Transverse colon (tissue), 3 donors: ENCODE measurements around the gene PLCB1.

ENCODE experiments used
- CTCF ChIP-seq, 5 experiments: fragments of 200-600 bp in 3 of 5; fragments of 450-650 bp in 2 of 5; sonication (generic) in 3 of 5; IDR thresholded peaks; 1 replicate in 2 of 5; 2 replicates in 3 of 5; pipeline ENCODE4 v1.5.1; 2016 to 2017; ENCODE audit warnings: antibody characterized with exemption in 5 of 5, inconsistent platforms in 3 of 5, mild to moderate bottlenecking in 2 of 5, moderate library complexity in 1 of 5
- POLR2A ChIP-seq: fragments of 450-650 bp; IDR thresholded peaks from one replicate; pipeline ENCODE4 v1.6.1; 2016; ENCODE audit warnings: antibody characterized with exemption, mild to moderate bottlenecking, moderate library complexity

DNA sequence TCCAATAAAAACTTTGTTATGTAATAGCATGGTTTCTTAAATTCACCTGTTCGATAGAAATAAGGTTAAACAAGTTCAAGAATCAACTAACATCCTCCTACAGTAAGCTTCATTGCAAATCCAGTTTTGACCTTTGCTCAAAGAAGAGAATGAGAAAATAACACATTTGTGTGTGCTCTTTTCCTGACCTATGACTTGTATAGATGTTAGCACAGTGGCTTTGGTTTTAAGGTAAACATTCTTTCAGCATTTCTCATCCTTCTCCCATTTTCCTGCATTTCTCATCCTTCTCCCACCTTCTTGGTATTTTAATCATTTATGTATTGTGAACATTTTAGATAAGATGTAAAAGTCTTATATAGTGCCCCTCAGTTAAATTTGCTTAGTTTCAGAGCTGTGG, 73.9 kb downstream of the PLCB1 start:
- TF ChIP-seq POLR2A (no peak), CTCF (IDR thresholded peaks at IDR 0.05) (no peak)
